ENCODE measurements around the gene OLR1. TPM values are rescaled to one million over a fixed set of nuclear protein-coding genes. Genes with fewer than 3 reads are reported as not detected.
"Not testable (repeated sequence)": the region's sequence is repeated elsewhere in the genome, so short reads cannot be mapped to it uniquely, and the experiment has no call there.

The OLR1 gene
- polyA plus RNA-seq (2012; ENCODE audit: missing spikeins), result 0.81 TPM

DNA sequence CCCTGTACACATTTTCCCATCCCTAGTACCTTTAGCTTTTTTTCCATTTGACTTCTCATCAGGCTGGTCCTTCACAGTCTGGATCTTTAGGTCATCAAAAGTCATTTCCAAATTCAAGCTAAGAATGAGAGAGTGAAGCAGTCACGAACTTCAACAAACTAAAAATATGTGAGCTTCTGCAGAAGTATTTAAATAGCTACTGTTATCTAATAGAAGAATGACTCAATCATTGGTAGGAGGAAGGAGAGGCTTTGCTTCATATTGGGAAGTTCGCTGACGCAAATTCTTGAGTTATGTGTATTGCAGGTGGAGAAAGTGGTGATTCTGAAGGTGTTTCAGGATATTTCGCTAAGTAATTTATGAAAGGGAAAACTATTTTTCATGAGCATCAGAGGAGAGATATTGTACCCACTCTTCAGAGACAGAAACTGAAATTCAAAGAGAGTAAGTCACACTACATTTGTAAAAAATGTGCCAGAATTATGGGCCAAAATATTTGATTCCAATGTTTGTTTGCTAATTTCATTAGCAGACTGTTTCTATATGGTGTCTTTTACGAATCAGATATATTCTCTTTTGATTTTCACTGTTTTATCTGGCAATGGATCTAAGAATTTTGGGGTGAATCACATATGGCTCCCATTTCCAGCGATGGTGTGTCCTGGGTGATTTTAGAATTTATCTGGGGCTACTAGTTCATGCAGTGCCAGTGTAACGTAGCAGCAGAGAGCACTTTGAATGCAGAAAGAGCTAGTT lies at the start of gene OLR1:
OLR1 (minus strand) TSS at position 160 of the 756 bp plus-strand sequence; CDS start at position 105, 55 bp downstream.
- DNase-seq (ENCODE audit: insufficient read length) (no peak), FAIRE-seq (peak; percentile 17)
- TF ChIP-seq TAF1 (IDR thresholded peaks at IDR 0.05; ENCODE audit: borderline replicate concordance, low read depth, low read length) (no peak), POLR2AphosphoS5 (IDR thresholded peaks at IDR 0.05; ENCODE audit: low read depth, low read length) (no peak), POLR2A (IDR thresholded peaks at IDR 0.05; ENCODE audit: low read depth, low read length) (no peak)

DNA sequence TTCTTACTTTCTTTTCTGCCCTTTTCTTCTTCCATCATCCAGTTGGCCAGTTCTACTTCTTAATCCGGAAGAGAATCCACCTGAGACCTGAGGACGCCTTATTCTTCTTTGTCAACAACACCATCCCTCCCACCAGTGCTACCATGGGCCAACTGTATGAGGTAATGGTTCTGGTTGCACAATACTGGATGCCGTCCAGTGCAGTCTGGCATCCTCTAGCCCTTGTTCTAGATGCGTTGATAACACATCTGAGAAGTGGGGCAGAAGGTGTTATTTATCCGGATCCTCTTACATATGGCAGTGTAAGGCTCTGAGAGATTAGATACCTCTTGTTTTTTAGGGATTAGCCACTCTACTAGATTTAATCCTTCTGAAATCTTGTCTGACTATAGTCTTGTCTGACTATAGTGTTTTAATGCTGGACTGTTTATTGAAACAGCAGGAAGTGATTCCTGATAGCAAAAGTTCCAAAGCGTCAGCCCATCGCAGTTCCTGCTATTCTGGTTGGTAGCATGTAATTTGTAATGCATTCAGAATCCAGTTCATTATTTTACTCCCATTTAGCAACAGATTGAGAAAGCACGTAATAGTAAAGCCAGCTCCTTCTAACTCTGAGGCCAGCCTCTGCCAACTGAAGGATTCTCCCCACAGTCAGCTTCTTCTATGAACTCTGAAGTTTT lies 48.6 kb upstream of the OLR1 start:
- TF ChIP-seq POLR2AphosphoS5 (IDR thresholded peaks at IDR 0.05; ENCODE audit: low read depth, low read length), result no peak
- TF ChIP-seq POLR2A (IDR thresholded peaks at IDR 0.05; ENCODE audit: low read depth, low read length), result no peak
- TF ChIP-seq TAF1 (IDR thresholded peaks at IDR 0.05; ENCODE audit: borderline replicate concordance, low read depth, low read length), result no peak
- FAIRE-seq, result no peak
- no peak for DNase-seq (ENCODE audit: insufficient read length)

DNA sequence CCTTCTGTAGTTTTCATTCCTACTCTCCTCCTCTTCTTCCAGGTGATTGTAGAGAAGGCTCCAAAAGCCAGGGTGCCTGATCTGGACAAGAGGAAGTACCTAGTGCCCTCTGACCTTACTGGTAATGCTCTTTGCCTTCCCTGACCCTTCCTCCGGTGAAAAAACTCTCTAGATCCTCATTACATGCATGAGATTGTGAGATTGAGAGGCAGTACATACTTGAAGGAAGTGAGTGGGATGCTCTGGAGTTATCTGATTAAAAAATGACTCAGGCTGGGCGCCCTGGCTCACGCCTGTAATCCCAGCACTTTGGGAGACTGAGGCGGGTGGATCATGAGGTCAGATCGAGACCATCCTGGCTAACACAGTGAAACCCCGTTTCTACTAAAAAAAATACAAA lies 46.1 kb upstream of the OLR1 start:
- no peak for DNase-seq (ENCODE audit: insufficient read length)
- FAIRE-seq, result no peak
- no peak for TF ChIP-seq POLR2A (IDR thresholded peaks at IDR 0.05; ENCODE audit: low read depth, low read length)
- no peak for TF ChIP-seq POLR2AphosphoS5 (IDR thresholded peaks at IDR 0.05; ENCODE audit: low read depth, low read length)
- TF ChIP-seq TAF1 (IDR thresholded peaks at IDR 0.05; ENCODE audit: borderline replicate concordance, low read depth, low read length), result no peak

DNA sequence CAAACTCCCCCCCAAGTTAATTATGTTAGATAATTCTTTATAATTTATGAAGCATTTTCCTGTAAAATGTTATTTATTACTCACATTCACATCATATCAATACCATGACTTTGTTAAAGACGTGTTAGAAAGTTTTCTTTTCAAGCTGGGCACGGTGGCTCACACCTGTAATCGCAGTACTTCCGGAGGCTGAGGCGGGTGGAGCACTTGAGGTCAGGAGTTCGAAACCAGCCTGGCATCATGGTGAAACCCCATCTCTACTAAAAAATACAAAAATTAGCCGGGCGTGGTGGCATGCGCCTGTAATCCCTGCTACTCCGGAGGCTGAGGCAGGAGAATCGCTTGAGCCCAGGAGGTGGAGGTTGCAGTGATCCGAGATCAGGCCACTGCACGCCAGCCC lies 44.0 kb upstream of the OLR1 start:
- not testable (repeated sequence) for DNase-seq (ENCODE audit: insufficient read length); FAIRE-seq

DNA sequence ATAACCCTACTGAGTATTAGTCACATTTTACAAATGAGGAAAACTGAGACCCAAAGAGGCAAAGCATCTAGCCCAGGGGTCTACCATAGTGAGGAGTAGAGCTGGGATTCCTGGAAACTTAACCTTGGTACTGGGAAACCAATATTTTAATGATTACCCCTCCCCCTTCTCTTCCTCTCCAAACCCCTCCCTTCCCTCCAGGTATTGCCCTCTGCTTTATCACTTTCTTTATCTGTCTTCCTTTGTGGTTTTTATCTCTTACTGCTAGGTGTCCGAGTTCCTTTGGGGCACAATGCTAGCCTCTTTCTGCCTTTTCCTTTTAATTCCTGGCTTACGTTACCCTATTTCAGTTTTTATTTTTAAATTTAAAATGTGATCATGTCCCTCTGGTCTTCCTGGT lies 43.5 kb upstream of the OLR1 start:
- FAIRE-seq, result no peak
- TF ChIP-seq TAF1 (IDR thresholded peaks at IDR 0.05; ENCODE audit: borderline replicate concordance, low read depth, low read length), result no peak
- DNase-seq (ENCODE audit: insufficient read length), result no peak

DNA sequence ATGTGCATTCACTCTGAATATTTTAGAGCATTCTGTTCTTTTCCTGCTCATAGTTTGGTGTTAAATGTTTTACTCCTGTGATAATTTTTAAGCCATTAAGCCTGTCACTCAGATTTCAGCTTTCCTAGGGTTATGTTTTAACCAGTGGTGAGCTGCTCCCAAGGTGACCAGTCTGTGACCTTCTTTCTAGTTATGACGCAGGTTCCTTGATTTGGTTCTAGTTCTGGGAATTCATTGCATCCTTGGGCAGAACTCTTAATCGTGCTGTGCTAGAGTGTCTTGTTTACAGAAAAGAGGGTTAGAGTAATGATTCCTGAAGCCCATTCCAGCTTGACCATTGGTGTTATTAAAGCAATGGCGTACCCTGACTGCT lies 42.9 kb upstream of the OLR1 start:
- FAIRE-seq (no peak), DNase-seq (ENCODE audit: insufficient read length) (no peak)
- TF ChIP-seq POLR2AphosphoS5 (IDR thresholded peaks at IDR 0.05; ENCODE audit: low read depth, low read length), result no peak
- no peak for TF ChIP-seq POLR2A (IDR thresholded peaks at IDR 0.05; ENCODE audit: low read depth, low read length)
- no peak for TF ChIP-seq TAF1 (IDR thresholded peaks at IDR 0.05; ENCODE audit: borderline replicate concordance, low read depth, low read length)

DNA sequence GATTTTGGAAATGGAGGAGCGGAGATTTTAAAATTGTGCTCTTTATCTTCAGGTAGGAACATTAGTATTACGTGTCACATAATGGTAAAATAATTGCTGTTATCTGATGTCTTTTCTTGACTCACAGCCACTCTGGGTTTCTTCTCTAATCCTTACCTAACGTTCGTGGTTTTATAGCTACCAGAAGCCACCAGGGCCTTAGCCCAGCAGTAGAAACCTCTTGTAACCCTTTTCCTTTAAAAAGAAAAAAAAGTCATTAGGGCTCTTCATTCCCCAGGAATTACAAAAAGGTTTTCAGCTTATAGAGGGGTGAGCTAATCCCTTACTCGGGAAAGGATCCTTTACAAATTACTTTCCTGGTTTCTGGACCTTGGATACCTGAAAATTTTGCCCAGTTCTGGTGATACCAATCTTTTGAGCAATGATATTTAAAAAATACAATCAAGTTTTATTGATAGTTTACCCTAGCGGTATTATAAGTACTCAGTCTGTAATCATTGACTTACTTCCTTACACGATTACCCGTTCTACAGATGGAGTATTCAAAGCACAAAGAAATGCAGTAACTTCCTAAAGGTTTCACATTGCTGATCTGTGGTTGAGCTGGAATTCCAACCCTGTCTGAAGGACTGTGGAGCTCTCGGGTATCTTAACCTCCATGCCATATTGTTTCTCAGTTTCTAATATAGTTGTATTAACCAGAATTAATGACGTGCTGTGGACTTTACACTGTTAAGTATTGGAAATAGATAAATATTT lies 42.4 kb upstream of the OLR1 start:
- no peak for DNase-seq (ENCODE audit: insufficient read length)
- FAIRE-seq, result no peak
- TF ChIP-seq POLR2A (IDR thresholded peaks at IDR 0.05; ENCODE audit: low read depth, low read length) (no peak), TAF1 (IDR thresholded peaks at IDR 0.05; ENCODE audit: borderline replicate concordance, low read depth, low read length) (no peak), POLR2AphosphoS5 (IDR thresholded peaks at IDR 0.05; ENCODE audit: low read depth, low read length) (no peak)

DNA sequence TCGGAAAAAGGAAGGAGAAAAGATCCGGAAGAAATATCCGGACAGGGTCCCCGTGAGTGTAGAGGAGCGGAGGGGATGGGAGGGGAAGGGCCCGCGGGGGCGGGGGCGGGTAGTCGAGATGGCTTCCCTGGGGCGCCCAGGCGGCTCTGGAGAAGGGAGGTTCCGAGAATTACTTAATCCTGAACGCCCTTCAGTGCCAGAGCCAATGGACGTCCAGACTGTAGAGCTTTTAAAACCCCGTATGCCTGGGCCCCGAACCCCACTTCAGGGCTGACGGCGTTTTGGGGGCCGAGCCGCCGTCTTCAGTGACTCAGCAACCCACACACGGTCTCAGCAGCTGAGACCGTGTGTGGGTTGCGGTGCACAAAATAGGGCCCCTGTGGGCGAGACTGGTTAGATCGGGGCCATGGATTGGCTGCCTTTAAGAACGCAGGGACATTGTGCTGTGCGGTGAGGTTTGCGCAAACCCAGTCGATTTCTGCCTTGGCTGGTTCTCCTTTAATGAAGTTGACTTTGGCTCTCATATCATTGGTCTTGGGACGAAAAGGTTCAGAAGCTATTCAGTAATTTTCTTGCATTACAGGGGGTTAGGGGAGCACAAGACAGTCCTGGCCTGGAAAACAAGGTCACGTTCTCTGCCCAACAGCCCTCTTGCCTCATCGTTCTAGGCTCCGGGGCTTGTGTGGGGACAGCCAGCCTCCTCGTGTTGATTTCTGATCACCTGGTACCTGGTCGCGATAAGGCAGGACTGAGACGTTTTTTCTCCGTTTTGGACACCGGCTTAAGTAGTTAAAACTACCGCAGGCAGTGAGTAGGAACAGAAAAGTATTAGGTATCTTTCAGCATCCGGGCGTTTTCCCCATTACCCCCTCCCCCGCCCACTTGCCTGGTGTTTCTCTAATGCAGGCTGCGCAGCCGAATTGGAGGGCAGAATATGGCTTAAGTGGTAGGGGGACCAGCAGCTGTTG lies 41.5 kb upstream of the OLR1 start:
- DNase-seq (ENCODE audit: insufficient read length), result peak; percentile 38
- FAIRE-seq, result peak; percentile 48
- TF ChIP-seq TAF1 (IDR thresholded peaks at IDR 0.05; ENCODE audit: borderline replicate concordance, low read depth, low read length), result no peak
- no peak for TF ChIP-seq POLR2A (IDR thresholded peaks at IDR 0.05; ENCODE audit: low read depth, low read length)
- no peak for TF ChIP-seq POLR2AphosphoS5 (IDR thresholded peaks at IDR 0.05; ENCODE audit: low read depth, low read length)

DNA sequence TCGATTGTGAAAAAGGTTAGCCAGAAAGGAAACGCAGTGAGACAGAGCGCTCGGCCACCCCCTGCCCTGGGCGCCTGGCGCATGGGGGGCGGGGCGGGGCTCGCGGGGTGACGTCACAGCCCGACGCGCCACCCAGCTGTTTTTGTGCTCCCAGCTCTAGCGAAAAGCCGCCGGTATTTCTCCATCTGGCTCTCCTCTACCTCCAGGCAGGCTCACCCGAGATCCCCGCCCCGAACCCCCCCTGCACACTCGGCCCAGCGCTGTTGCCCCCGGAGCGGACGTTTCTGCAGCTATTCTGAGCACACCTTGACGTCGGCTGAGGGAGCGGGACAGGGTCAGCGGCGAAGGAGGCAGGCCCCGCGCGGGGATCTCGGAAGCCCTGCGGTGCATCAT lies 40.8 kb upstream of the OLR1 start, which contains the start of gene GABARAPL1:
GABARAPL1 (plus strand) TSS at position 139 of the 393 bp plus-strand sequence; CDS start at position 392, 253 bp downstream.
- peak; percentile 60 for FAIRE-seq
- peak; percentile 69 for DNase-seq (ENCODE audit: insufficient read length)
- TF ChIP-seq POLR2AphosphoS5 (IDR thresholded peaks at IDR 0.05; ENCODE audit: low read depth, low read length) (no peak), TAF1 (IDR thresholded peaks at IDR 0.05; ENCODE audit: borderline replicate concordance, low read depth, low read length) (no peak), POLR2A (IDR thresholded peaks at IDR 0.05; ENCODE audit: low read depth, low read length) (no peak)

DNA sequence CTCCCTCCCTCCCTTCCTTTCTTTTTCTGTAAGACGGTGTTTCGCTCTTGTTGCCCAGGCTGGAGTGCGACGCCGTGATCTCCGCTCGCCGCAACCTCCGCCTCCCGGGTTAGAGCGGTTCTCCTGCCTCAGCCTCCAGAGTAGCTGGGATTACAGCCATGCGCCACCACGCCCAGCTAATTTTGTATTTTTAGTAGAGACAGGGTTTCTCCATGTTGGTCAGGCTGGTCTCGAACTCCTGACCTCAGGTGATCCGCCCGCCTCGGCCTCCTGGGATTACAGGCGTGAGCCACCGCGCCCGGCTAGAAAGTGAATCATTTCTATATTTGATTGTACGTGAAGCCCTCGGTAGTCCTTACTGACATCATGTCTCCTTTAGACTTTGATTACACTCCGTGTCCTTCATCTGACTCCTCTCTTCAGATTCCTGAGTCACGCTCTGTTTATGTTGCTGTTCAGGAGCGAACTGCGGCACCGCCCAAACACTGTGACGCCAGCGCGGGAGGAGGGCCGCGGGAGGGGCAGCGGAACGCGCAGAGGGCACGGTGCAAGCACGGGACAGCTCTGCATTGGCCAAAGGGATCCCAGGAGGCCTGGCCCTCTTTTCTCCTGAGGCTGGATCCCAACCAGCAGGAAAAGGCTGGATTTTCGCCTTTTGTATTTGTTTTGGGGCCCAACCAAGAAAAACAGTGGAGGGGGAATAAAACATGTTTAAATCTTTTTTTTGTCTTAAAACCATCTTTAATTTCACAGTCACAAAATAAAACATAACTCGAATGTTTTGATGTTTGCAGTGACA lies 40.2 kb upstream of the OLR1 start:
- TF ChIP-seq POLR2A (IDR thresholded peaks at IDR 0.05; ENCODE audit: low read depth, low read length), result no peak
- no peak for TF ChIP-seq TAF1 (IDR thresholded peaks at IDR 0.05; ENCODE audit: borderline replicate concordance, low read depth, low read length)
- TF ChIP-seq POLR2AphosphoS5 (IDR thresholded peaks at IDR 0.05; ENCODE audit: low read depth, low read length), result no peak
- DNase-seq (ENCODE audit: insufficient read length) (peak; percentile 52), FAIRE-seq (peak; percentile 74)

All from GM12892 (cell line).